GM19239 (cell line): ENCODE results near the gene POC1A.
"Not testable (repeated sequence)": the region's sequence is repeated elsewhere in the genome, so short reads cannot be mapped to it uniquely, and the experiment has no call there.

ENCODE experiments used
- DNase-seq: peaks from one replicate; pipeline ENCODE4 v3.0.0; 2011; ENCODE audit warnings: low spot score; ENCODE audit not compliant: insufficient read length
- FAIRE-seq: peaks from 2 replicates; lab custom pipeline; 2011; peaks lifted over from hg19 to GRCh38; lab: Jason Lieb, UNC

POC1A gene

DNA sequence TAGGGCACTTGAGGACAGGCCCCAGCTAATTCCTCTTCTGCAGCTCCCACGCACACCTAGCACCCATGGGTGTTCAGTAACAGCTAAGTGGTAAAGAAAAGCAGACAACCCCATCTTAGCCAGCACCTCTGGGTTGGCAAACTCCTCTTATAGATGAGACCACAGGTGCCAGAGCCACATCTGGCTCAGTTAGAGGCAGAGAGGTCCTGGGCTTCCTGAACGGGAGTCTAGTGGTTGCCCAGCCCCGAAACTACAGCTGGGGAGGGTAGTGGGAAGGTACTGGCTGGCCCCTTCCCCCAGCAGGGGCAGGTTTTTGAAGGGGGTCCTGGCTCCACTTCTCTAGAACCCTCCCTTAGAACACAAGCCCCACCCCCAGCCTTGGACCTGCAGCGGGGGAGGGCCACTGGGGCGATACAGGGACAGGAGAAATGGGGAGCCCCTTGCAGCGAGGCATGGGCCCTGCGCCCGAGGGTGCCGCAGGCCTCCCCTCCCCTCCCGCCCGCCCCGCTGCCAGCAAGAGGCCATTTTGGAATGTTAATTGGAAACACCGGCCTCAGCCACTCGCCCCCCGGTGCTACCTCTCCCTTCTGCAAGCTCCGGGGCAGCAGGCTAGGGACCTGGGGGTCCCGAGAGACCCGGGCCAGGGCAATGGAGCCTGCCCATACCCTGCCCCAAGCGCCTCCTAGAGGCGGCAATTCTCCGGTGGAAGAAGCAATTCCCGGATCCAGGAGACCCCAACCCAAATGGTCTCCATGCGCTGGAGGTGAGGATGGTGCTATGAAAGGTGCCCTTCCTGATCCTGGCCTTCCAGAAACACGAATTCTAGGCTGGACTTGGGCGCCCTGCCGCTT lies 99.3 kb downstream of the POC1A start:
- DNase-seq = no peak
- FAIRE-seq = peak; percentile 88

DNA sequence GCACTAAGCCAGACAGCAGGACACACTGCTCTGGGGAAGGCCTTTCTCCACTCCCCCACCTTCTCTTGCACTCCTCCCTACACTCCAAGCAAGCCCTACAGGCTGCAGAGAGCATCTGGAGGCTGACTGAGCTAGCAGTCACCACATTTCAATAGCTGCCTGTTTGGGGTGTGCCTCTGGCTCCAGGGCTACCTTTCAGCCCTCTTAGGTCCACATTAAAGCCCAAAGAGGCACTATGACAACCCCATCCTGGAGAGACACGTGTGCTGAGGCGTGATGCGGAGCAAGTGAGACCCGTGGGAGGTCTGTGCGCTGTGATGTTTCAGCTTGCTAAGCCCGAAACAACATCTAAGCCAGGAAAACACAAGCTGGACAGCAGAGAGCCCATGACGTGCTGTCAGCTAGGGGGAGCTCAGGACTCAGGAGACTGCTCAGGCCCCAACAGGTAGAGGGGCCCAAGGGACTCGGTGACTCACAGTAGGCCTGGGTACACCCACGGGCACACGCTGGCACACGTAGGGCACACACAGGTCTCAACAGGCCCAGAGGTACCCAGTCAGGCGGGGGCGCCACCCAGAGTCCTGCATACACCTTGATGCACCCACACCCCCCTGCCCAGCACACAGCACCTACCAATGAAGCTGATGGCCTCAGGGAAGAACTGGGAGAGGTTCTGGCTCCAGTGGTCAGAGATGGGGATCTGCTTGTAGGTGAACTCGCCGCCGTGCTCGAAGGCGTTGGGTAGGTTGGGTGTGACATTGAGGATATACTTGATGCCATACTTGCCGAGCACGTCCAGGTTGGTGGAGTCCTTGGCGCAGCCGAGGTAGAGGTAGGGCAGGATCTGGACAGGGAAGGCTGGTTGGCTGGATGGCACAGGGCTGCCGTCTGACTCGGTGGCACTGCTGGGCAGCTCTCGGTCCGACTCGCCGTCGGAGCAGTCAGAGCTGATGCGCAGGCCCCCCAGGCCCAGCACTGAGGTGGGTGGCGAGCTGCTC lies 100.6 kb downstream of the POC1A start:
- FAIRE-seq = no peak
- no peak for DNase-seq

DNA sequence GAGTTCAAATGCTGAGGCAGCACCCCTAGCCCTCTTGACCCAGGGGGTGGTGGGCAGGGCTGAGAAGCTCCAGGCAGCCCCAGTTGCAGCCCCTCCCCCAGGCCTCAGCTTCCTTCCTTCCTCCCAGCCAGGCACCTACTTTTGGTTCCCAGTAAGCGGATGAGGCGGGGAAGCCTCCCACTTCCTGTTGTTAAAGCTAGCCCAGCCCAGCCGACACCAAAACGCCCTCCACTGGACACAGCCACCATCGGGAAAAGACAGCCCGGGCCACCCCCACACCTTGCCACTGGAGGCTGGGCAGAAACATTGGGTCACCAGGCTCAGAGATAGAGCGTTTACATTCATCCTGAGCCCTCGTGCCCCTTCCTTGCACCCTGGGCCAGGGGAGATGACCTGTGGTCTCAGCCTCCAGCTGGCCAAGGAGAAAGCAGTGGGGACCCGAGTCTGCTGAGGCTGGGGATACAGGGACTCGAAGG lies 101.4 kb downstream of the POC1A start:
- DNase-seq = no peak

DNA sequence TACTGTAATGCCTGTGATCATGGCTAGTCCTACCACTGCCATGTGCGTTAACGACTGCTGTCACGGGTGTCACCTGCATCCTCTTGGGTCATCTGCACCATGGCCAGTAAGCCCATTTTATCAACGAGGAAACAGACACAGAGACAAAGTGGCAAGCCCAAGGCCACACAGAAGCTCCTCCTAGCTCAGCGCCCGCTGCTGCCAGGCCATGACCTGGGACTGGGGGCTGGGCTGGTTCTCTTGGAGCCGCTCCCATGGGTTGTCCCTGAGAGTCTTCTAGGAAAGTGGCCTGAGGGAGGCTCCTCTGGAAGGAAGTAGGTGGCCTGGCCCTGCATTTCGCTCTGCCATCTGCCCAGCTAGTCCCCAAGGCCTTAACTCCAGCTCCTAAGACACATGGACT lies 102.8 kb downstream of the POC1A start:
- DNase-seq (no peak), FAIRE-seq (no peak)

More for the DNA sequence above, 101.4 kb downstream of the POC1A start:
- peak; percentile 85 for FAIRE-seq

DNA sequence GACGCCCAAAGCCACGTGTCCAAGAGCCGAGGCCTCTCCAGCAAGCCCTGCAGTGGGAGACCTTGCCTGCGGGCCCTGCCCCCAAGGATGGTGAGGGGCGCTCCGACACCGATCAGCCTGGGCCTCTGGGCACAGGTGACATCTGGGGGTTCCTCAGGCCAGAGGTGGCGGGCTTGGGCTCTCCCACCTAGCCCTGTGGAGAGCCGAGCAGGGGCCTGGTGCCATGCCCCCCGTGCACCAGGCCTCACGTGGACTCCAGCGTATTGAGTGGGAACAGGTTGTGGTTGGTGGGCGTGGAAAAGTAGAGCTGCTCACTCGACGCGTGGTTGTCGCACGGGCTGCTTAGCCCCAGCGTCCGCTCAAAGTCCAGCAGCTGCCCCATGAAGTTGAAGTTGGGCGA lies 103.7 kb downstream of the POC1A start:
- DNase-seq (no peak), FAIRE-seq (no peak)

DNA sequence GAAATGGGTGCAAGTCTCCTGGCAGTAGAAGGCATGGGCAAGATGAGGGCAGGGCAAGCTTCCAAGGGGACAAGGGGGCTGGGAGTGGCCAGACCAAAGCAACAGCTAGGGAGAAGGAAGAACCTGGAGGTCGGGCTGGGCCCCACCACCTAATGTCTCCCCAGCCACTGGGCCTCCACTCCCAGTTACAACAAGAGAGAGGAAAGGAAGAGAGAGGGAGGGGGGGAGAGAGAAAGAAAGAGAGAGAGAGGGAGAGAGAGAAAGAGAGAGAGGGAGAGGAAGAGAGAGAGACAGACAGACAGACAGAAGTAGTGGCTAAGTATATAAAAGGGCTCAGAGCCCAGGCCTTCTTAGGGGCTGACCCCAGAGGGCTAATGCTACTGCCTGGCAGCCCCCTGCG lies 104.7 kb downstream of the POC1A start:
- FAIRE-seq (no peak), DNase-seq (no peak)

DNA sequence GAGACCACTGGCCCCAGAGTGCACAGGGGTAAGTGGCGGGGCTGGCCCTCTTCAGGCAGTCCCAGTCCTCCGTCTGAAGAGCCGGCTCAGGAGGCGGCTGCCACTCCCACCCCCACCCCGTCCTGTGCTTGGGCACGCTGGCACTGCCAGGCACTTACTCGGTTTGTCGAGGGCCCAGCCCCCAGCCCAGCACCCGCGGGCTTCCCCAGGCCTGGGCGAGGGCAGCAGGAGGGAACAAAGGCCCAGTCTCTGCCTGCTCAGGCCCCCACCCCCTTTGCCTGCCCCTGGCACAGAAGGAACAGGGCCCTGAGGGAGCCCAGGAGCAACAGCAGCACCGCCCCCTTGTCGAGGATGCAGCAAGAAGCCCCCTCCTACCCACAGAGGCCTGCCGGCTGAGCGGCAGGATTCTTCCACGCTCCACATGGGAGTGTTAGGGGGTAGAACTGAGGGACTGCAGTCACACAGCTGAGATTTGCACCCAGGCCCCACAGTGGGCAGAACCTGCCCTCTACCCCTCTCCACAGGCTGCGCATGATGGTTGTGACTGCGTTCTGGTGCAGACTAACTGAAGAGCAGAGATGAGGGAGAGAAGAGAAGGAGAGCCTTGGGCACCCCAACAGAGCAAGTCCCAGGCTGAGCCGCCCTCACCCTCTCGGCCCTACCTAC lies 106.8 kb downstream of the POC1A start:
- DNase-seq (no peak), FAIRE-seq (no peak)

DNA sequence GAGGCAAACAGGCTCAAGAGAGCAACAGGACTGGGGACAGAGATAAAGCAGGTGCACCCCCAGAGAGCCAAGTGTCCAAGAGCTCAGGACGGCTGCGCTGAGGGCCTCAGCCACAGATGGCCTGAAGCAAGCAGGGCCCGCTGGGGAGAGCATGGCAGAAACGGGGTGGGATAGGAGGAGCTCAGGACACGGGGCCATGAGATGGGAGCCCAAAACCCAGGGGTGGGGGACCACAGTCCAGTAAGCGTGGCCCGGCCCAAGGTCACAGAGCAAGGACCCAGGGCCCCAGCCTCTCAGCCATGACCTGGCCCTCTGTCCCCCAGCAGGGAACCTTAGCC lies 107.4 kb downstream of the POC1A start:
- DNase-seq (no peak), FAIRE-seq (no peak)

DNA sequence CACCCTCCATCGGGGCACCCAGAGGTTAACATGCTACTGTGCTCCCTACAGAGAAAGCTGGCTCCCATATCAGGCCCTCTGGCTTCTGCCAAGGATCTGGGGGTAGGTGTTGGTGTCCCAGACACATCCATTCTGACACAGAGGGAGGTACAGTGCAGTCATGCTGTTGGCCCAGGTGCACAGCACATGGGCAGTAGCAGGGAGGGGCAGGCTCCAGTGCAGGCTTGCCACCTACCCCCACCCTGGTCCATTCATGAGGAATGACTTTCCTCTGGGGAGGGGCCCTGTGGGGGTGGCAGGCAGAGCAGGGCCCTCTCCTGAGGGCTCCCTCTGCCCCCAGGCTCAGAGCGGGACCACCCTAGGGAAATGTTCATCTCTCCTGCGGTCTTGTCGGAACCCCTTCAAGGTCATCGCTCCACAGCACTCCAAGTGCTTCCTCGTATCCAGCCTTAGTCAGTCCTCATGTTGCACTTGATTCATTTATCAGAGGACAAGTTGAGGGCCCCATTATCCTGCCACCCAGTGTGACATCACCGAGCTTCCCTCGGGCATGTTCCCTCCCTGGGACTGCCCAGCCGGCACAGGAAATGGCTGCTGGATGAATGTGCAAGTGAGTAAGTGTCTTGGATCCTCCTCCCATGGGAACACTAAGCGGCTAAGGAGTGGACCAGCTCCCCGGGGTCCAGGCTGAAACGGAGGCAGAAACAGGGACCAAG lies 107.9 kb downstream of the POC1A start:
- no peak for DNase-seq
- no peak for FAIRE-seq

DNA sequence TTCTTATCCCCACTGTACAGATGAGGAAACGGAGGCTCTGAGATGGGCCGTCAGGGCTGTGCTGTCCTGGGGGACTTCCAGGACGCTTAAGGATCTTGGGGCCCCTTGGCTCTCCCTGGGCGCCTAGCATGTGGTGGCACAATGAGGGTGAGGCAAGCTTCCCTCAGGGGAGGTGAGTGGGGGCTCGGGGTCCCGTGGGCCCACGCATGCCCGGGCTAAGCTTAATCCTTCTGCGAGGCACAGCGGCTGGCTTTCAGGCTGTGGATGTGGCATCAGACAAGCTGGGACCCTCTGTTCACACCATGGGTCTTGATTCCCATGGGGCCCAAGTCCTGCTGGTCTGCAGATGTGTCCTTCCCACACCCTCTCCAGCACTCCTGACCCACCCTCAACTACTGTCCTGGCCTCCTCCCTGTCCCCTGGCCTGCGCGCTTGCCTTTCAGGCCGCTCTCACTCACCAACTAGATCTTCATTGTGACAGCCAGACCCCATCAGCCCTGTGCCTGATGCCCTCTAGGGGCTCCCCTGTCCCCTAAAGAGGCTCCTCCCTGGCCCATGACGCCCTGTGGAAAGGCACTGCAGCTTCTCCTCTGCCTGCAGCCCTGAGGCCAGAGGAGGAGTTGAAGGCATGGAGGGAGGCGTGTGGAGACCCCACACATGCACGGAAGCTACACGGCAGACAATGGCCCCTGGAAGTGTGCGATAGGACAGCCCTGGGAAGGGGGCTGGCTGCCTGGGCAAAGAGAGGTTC lies 109.2 kb downstream of the POC1A start:
- FAIRE-seq (no peak), DNase-seq (no peak)

DNA sequence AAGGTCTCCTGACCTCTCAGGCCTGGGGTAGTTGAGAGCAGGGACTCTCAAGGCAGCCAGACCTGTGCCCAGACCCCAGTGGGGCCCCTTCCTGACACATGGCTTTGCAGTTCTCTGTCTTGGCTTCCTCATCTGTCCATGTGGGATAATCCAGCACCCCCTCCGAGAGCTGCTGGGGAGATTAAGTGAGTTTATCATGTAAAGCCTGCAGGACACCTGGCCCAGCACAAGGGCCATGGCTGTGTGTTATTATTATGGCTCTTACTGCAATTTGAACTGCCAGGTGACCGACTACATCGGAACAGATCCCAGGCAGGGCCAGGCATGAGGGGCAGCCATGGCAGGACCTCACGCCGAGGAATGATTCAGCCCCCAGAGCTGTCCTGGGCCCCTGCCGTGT lies 110.5 kb downstream of the POC1A start:
- DNase-seq (no peak), FAIRE-seq (no peak)

DNA sequence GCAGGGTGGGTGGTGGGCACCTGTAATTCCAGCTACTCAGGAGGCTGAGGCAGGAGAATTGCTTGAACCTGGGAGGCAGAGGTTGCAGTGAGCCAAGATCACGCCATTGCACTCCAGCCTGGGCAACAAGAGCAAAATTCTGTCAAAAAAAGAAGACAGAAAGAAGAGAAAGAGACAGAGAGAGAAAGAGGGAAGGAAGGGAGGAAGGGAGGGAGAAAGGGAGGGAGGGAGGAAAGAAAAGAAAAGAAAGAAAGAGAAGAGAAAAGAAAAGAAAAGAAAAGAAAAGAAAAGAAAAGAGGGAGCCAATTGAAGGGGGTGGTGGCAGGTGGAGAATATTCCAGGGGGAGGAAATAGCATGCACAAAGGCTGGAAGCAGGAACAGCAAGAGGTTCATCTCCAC lies 111.2 kb downstream of the POC1A start:
- FAIRE-seq, DNase-seq: not testable (repeated sequence)

DNA sequence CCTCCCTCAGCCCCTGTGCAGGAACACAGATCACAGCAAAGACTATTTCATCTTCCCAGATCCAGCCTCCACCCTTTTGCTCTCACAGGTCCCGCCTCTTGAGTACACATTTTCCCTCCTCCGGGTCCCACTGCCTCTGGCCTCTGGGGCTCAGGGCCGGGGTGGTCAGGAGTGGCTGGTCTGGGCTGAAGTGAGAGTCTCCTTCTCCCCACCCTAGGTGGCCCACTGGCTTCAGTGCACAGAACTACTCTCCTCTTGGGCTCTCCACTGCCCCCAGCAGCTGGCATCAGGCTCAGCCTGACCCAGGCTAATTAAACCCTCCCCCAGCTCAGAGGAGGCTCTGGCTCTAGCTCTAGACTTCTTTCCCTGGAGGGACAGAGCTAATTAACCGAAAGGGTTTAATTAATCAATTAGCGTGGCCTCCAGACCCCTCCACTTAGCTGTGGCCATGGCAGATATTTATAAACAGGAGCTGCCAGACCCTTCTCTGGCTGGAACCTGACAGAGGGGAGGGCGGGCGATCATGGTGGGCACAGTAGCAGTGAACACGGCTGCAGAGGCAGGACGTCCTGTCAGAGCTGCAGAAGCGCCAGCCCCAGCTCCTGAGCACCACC lies 113.0 kb downstream of the POC1A start:
- FAIRE-seq (no peak), DNase-seq (no peak)

DNA sequence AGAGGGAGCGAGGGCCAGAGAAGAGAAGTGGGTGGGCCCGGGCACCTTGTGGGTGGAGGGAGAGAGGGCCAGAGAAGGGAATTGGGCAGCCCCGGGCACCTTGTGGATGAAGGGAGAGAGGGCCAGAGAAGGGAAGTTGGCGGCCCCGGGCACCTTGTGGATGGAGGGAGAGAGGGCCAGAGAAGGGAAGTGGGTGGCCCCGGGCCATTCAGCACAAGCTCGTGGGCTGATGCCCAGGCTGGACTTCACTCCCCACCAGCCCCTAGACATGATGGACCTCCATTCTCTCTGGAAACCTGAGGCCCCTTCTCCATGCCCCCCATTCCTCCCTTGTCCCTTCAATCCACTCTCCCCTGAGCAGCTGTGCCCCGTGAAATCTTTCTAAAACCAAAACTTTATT lies 113.6 kb downstream of the POC1A start:
- DNase-seq (no peak), FAIRE-seq (no peak)

DNA sequence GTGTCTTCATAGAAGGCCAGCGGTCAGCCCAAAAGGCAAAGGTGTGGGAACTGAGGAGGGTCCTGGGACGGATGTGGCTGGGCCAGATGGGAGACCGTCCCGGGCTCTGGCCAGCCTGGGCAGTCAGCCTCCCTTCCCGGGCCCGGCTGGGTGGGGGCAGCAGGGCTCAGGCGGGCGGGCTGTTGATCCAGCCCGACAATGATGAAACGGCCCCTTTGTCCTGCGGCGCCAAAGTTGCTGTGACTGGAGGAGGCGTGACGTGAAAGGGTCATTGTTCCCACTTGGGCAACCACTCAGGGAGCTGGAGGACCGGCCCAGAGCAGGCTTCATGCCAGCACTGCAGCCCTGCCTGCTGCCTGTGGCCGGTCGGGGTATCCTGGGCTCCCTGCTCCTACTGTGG lies 114.4 kb downstream of the POC1A start:
- DNase-seq (no peak), FAIRE-seq (no peak)

DNA sequence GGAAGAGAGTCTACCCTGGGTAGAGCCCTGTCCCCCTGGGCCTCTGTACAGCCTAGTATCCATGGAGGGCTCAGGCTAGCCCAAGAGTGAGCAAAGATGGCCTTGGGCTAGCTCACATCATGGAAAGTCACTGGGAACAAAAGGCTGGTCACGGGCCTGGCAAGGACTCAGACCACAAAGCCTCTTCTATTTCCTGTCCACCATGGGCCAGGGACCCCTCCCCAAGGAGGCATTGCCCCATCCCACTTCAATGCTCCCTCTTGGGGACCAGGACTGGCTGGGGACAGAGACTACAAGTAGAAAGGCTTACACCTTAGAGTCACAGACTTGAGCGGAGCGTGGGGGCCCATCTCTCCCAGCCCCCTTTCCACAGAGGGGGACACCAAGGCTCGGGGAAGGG lies 114.8 kb downstream of the POC1A start:
- no peak for DNase-seq
- FAIRE-seq = no peak

DNA sequence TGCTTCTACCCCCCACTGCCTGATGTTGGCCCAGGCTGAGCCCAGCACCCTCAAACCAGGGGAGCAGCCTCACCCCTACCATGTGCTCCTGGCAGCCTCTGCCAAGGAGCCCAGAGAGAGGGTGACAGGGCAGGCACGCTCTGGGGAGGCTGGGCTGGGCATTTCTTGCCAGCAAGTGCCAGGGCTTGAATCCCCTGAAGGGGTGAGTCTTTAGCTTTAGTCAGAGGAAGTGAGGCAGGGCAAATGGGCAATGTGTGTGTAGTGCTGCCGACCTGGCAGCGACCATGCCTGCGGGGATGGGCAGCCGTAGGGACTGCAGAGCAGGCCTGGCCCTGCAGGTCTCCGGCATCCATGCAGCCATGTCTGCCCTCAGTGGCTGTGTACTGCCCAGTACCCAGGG lies 116.0 kb downstream of the POC1A start:
- DNase-seq (no peak), FAIRE-seq (no peak)

DNA sequence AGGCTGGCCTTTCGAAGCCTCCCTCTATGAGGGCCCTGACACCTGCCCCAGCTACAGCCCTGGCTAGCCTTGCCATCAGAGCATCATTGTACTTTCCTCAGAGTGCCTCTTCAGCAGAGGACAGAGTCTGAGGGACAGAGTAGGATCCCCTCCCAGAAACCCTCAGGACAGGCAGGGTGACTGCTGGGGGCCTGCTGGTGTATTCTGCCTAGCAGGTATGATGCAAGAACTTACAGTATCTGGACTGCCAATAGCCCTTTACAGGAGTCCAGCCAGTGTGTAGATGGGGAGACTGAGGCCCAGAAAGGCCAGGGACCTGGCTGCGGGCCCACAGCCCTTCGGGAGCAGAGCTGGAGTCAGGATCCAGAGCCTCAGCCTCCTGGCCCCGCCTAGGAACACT lies 116.9 kb downstream of the POC1A start:
- FAIRE-seq (no peak), DNase-seq (no peak)

DNA sequence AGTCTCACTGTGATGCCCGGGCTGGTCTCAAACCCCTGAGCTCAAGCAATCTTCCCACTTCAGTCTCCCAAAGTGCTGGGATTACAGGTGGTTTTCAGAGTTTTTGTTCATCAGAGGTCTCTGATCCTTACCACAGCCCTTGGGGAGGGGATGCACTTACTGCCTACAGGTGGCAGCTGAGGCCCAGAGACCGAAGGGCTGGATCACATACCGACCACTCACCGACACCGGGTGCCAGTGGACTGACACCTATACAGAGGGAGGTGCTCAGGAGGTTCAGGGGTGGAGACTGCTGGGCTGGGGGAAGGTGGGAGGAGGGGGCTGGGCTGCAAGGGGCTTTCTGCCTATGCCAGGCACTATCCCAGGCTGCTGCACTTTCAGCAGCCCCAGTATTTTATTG lies 117.4 kb downstream of the POC1A start:
- FAIRE-seq (no peak), DNase-seq (no peak)
